T-helper 1 cell (primary cell): ENCODE results near the gene SMPDL3B.

Source experiments
- DNase-seq, 5 donors: peaks; one replicate each; pipeline ENCODE4 v3.0.0-alpha.2; 2012 to 2020

The SMPDL3B gene

GRCh38 chr1:27940870-27941560 is 6.2 kb downstream of the SMPDL3B start:
- no peak for DNase-seq

DNA sequence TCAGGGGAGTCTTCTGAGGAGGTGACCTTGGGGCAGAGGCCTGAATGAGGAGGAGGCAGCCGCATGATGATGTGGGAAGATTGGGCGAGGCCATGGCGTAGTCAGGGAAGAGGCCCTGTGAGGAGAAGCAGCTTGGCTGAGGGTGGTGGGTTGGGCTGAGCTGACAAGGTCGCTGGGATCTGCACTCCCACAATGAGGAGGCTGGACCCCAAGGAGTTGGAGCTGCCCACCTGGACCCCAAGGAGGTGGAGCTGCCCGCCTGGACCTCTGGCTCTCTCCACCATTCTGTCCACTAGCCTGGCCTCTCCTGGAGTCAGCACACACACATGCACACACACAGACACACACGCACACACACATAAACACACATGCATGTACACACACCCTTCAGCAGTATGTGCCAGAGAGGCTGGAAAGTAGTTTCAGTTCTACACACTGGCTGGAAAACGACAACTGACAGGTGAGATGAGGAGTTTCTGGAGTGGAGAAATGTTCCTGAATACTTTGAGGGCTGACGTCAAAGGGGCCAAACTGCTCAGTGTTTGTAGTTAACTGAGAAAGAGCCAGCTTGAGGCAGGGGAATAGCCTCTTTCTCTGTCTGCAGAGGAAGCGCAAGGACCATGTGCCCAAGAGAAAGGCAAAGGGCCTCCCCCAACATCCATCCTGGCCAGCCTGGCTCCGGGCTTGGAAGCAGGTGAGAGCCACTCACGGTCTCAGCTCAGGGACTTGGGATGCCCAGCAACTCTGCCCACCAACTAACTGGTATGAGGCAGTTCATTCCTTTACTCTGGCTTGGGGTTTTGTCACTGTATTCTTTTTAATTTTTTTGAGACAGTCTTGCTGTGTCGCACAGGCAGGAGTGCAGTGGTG is 7.1 kb downstream of the SMPDL3B start:
- no peak for DNase-seq

DNA sequence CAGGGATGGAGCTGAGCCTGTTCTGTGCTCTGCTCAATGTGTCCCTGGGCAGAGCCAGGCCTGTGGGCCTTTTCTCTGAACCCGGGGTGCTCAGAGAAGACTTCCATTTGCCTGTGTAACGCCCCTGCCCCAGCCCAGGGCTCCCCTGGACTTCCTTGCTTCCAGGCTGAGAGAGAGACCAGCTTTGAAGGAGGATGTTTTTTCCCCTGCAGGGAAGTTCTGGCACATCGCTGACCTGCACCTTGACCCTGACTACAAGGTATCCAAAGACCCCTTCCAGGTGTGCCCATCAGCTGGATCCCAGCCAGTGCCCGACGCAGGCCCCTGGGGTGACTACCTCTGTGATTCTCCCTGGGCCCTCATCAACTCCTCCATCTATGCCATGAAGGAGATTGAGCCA is 10.2 kb downstream of the SMPDL3B start:
- no peak for DNase-seq

DNA sequence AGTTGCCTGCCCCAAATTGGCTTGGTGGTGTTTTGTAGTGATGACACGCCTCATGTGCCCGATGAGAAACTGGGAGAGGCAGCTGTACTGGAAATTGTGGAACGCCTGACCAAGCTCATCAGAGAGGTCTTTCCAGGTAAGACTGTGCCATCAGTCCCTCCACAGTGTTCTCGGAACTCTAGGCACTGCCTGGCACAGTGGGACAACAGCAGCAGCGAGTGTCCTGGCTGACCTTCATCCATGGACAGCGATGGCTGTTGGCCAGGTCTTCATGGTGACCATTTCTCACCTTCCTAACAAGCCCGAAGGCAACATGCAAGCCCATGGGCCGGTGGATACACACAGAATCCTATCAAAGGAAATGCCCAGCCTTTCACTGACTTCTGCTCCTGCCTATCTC is 14.2 kb downstream of the SMPDL3B start:
- no peak for DNase-seq

DNA sequence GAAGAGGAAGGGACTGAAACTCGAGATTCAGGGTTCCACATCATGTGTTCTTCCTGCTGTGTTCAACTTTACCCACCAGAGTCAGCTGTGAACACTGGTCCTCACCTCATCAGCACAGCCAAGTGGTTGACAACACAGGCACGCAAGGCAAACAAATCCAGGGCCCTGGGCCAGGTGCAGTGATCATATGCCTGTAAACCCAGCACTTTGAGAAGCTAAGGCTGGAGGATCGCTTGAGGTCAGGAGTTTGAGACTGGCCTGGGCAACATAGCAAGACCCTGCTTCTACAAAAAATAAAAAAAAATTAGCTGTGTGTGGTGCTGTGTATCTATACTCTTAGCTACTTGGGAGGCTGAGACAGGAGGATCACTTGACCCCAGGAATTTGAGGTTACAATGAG is 16.6 kb downstream of the SMPDL3B start:
- DNase-seq, result no peak

GRCh38 chr1:27952147-27952546 is 17.3 kb downstream of the SMPDL3B start:
- DNase-seq, result no peak

DNA sequence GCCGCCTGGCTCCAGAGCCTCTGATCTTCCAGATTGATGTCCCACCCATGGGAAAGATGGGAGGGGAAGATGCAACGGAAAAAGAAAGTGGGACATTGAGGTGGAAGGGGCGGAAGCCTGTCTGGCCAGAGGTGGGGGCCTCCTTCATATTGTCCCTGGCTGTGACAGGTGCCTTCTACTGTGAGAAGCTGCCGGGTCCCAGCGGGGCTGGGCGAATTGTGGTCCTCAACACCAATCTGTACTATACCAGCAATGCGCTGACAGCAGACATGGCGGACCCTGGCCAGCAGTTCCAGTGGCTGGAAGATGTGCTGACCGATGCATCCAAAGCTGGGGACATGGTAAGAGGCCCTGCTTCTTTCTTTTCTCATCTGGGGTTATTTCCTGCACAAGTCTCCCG is 19.4 kb downstream of the SMPDL3B start:
- no peak for DNase-seq

DNA sequence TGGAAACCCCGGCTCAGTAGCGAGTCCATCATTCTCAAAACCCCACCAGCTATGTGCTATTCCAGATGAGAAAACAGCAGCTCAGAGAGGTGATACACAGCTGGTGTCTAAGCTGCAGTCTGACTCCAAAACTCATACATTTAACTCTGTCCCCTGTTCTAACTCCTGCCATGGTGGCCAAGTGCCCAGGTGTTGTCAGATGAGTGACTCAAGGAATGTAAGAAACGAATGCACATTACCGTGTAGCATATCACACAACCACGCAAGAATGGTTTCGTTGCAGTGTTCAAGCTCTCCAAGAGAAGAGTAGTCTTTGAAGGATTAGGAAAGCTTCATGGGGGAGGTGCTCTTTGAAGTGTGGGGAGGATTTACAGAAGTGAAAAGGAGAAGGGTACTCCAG is 20.3 kb downstream of the SMPDL3B start:
- DNase-seq, result no peak

- no peak for DNase-seq
Measured at GRCh38 chr1:27956761-27957160, 22.0 kb downstream of the SMPDL3B start.

GRCh38 chr1:27957655-27958054 is 22.9 kb downstream of the SMPDL3B start:
- DNase-seq, result no peak

GRCh38 chr1:27958513-27958912 is 23.7 kb downstream of the SMPDL3B start:
- DNase-seq, result no peak

DNA sequence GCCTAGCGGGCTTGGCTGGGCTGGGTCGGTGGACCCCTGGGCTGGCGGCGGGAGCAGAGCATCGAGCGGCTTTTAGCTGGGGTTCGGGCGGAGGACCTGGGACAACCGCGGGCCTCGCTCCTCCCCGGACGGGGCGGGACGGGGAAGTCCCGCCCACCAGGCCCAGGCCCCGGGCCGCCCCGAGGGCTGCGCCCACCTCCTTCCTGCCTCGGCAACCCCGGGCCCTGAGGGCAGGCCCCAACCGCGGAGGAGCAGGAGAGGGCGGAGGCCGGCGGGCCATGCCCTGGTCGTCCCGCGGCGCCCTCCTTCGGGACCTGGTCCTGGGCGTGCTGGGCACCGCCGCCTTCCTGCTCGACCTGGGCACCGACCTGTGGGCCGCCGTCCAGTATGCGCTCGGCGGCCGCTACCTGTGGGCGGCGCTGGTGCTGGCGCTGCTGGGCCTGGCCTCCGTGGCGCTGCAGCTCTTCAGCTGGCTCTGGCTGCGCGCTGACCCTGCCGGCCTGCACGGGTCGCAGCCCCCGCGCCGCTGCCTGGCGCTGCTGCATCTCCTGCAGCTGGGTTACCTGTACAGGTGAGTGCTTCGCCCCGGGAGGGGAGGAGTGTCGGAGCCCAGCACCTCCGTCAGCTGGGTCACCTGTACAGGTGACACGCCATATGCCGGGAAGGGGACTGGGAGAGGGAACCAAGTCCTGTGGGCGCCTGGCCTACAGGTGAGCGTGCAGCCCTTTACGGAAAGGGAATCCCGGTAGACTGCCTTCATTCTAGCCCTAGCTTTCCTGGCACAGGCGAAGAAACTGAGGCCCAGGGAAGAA is 25.2 kb downstream of the SMPDL3B start, which contains the start of gene XKR8:
Gene XKR8, plus strand, starts transcription at position 182 of the 812 bp plus-strand sequence. Its CDS starts 97 bp downstream, at position 279.
- peak; percentile 67 to 87 (median 78) for DNase-seq

DNA sequence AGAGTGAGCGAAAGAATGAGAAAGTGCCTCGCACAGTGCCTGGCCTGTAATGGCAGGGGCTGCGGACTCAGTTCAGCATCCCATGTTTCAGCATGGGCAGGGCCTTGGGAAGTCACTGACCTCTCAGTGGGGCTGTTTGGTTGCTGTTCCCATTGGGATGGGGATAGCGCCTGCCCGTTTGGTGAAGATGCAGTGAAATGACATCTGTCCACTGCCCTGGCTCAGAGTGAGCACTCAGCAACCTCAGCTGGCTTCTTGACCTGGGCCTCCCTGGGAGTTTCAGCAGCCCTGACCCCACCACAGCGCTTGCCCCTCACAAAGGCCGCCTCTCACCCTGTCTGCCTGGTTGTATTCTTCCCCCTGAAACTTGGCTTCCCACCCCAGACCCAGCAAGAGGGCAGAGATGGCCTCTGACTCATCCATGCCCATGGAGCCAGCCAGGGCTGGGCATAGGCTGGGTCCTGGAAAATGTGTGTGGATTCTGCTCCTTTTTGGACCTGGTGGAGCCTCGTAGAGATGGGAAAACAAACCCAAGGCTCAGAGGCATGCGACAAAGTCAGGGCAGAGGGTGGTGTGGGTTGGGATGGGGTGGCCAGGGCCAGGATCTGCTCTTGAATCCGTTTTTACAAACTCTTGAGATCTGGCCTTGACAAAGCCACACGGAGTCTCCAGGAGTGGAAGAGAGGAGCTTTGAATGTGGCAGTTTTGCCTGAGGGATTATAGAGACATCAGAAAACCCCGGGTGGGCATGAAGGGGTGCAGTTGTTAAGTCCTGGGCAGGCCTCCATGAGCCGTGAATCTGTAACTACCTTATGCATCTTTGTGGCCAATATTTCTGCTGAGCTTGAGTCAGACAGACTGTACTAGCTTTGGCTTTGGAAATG is 26.2 kb downstream of the SMPDL3B start:
- no peak for DNase-seq

- DNase-seq, result no peak
Measured at GRCh38 chr1:27961646-27962221, 26.9 kb downstream of the SMPDL3B start.

DNA sequence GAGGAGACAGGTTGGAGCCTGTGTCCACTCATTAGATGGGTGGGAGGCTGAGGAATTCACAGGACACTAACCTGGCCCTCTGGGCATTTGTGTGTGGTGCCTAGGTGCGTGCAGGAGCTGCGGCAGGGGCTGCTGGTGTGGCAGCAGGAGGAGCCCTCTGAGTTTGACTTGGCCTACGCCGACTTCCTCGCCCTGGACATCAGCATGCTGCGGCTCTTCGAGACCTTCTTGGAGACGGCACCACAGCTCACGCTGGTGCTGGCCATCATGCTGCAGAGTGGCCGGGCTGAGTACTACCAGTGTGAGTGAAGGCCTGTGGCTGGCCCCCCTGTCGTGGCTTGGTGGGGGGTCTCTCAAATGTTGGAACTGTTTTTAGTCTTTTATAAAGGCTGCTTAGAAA is 28.6 kb downstream of the SMPDL3B start:
- no peak for DNase-seq

DNA sequence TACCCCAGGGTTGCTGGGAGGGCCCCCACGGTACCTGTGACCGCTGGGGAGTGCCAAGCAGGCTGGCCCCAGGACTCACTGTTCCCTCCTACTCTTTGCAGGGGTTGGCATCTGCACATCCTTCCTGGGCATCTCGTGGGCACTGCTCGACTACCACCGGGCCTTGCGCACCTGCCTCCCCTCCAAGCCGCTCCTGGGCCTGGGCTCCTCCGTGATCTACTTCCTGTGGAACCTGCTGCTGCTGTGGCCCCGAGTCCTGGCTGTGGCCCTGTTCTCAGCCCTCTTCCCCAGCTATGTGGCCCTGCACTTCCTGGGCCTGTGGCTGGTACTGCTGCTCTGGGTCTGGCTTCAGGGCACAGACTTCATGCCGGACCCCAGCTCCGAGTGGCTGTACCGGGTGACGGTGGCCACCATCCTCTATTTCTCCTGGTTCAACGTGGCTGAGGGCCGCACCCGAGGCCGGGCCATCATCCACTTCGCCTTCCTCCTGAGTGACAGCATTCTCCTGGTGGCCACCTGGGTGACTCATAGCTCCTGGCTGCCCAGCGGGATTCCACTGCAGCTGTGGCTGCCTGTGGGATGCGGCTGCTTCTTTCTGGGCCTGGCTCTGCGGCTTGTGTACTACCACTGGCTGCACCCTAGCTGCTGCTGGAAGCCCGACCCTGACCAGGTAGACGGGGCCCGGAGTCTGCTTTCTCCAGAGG is 31.8 kb downstream of the SMPDL3B start:
- no peak for DNase-seq

GRCh38 chr1:27967106-27967883 is 32.5 kb downstream of the SMPDL3B start:
- no peak for DNase-seq

GRCh38 chr1:27967884-27968466 is 33.2 kb downstream of the SMPDL3B start:
- no peak for DNase-seq

DNA sequence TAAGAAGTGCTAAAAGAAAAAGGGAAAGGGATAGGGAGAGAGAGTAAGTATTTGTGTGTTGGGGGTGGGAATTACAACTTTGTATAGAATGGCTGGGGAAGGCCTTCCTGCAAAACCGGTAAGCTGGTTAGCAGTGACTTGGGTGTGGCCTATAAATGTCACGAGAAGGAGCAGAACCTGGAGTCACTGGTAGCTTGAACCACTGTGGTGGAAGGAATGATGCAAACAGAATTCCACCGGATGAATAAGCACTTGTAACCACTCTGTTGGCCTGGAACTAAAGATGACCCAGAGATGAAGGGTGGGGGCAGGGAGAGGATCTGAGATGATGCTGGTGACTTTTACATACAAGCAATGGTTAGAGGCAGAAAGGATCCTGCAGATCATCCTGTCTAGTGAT is 33.9 kb downstream of the SMPDL3B start:
- DNase-seq, result no peak

GRCh38 chr1:27970401-27970800 is 35.6 kb downstream of the SMPDL3B start:
- no peak for DNase-seq
